Upper lobe of left lung (tissue), 6 donors: ENCODE data around the gene PCLAF. TPM values are rescaled to one million over a fixed set of nuclear protein-coding genes. Genes with fewer than 3 reads are reported as not detected.
"Not testable (repeated sequence)": the region's sequence is repeated elsewhere in the genome, so short reads cannot be mapped to it uniquely, and the experiment has no call there.

Experiments
- ATAC-seq, 2 donors: fragments of 200-7000 bp; cut with Tn5 transposase; one replicate each; pipeline ENCODE4 v1.9.1; 2022; ENCODE audit warnings: mild to moderate bottlenecking in 2 of 2, moderate library complexity in 2 of 2; ENCODE audit not compliant: low FRiP score in 2 of 2
- DNase-seq, 2 donors: peaks; one replicate each; pipeline ENCODE4 v3.0.0-alpha.2; 2019 to 2020
- H3K27ac ChIP-seq, 4 donors: fragments of 200-600 bp; sonication (generic); one replicate each; pipeline ENCODE4 v1.5.1; 2016 to 2019
- H3K27me3 ChIP-seq, 4 donors: fragments of 200-600 bp; sonication (generic); one replicate each; pipeline ENCODE4 v1.5.1; 2017 to 2019
- H3K36me3 ChIP-seq, 4 donors: fragments of 200-600 bp; sonication (generic); one replicate each; pipeline ENCODE4 v1.5.1; 2016 to 2019
- H3K4me1 ChIP-seq, 4 donors: fragments of 200-600 bp; sonication (generic); one replicate each; pipeline ENCODE4 v1.5.1; 2018 to 2019
- H3K4me3 ChIP-seq, 4 donors: fragments of 200-600 bp; sonication (generic); one replicate each; pipeline ENCODE4 v1.5.1; 2017 to 2019; ENCODE audit warnings: mild to moderate bottlenecking in 2 of 4, moderate library complexity in 1 of 4
- H3K9me3 ChIP-seq, 4 donors: fragments of 200-600 bp; sonication (generic); one replicate each; pipeline ENCODE4 v1.5.1; 2018 to 2019
- EP300 ChIP-seq, 4 donors: sonication (generic); formaldehyde crosslinking; IDR thresholded peaks; one replicate each; pipeline ENCODE4 v1.5.1; 2017; ENCODE audit warnings: antibody characterized with exemption in 4 of 4, control low read depth in 2 of 4
- POLR2A ChIP-seq, 4 donors: fragments of 450-650 bp; IDR thresholded peaks; one replicate each; pipeline ENCODE4 v1.5.1; 2016 to 2017; ENCODE audit warnings: antibody characterized with exemption in 4 of 4, mild to moderate bottlenecking in 2 of 4
- POLR2AphosphoS5 ChIP-seq, 2 donors: sonication (generic); formaldehyde crosslinking; IDR thresholded peaks; one replicate each; pipeline ENCODE4 v1.5.1; 2017; ENCODE audit warnings: antibody characterized with exemption in 2 of 2
- WGBS, 2 donors: methylation state at CpG; one replicate each; pipeline ENCODE4 v1.1.5; 2017 to 2018; 5-methylcytosine and 5-hydroxymethylcytosine counted together
- total RNA-seq, 6 donors: library from RNA; depleted of rRNA in 4 of 6; stranded (reverse); fragments of >200 nt in 4 of 6; gene quantifications; one replicate each; pipeline versions ENCODE4 v1.1.0 to v1.2.1, GENCODE V29; 2016 to 2021
- TF ChIP-seq, protein P1 (sequence below), 6 experiments: fragments of 450-650 bp in 4 of 6; fragments of 200-600 bp in 2 of 6; sonication (generic) in 2 of 6; IDR thresholded peaks; one replicate each; pipeline ENCODE4 v1.5.1; 2016 to 2019; ENCODE audit warnings: antibody characterized with exemption in 6 of 6
- donor health status: DM: no; HTN: no; CAD: no; lungs with moderate emphysema.
- donor health status: DM: no; HTN: yes; CAD: no; lungs with severe emphysema.

The PCLAF gene
- total RNA-seq, 6 donors from 2014 or later, result 1.6 to 3.6 (median 2.0) TPM; not detected in 2

DNA sequence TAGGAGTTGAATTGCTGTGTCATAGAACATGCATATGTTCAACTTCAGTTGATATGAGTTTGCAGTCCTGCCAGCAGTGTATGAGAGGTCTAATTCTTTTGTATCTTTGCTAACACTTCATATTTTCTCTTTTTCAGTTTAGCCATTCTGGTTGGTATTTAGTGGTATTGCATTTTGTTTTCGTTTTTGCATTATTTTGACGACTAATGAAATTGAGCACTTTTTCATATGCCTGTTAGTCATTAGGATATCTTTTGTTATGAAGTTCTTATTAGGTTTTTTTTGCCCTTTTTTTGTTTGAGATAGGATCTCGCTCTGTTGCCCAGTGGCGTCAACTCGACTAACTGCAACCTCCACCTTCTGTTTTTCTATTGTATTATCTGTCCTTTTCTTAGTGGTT is 15.5 kb upstream of the PCLAF start:
- DNase-seq (no peak), ATAC-seq (no peak)
- TF ChIP-seq POLR2AphosphoS5 (IDR thresholded peaks at IDR 0.05) (no peak), EP300 (IDR thresholded peaks at IDR 0.05) (no peak), POLR2A (IDR thresholded peaks at IDR 0.05) (no peak)
- TF ChIP-seq, protein P1, sequence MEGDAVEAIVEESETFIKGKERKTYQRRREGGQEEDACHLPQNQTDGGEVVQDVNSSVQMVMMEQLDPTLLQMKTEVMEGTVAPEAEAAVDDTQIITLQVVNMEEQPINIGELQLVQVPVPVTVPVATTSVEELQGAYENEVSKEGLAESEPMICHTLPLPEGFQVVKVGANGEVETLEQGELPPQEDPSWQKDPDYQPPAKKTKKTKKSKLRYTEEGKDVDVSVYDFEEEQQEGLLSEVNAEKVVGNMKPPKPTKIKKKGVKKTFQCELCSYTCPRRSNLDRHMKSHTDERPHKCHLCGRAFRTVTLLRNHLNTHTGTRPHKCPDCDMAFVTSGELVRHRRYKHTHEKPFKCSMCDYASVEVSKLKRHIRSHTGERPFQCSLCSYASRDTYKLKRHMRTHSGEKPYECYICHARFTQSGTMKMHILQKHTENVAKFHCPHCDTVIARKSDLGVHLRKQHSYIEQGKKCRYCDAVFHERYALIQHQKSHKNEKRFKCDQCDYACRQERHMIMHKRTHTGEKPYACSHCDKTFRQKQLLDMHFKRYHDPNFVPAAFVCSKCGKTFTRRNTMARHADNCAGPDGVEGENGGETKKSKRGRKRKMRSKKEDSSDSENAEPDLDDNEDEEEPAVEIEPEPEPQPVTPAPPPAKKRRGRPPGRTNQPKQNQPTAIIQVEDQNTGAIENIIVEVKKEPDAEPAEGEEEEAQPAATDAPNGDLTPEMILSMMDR (IDR thresholded peaks at IDR 0.05), result no peak
- peaks cover 37 to 83% (median 58%) of the 10 kb centered on the region in 4 donors for H3K36me3 ChIP-seq
- no peaks in the 10 kb centered on the region for H3K27me3 ChIP-seq
- H3K4me3 ChIP-seq, result no peak overlapping the region
- 95 to 96% methylated on average over 5 of the region's 5 CpGs for WGBS, 2 donors
- no peaks in the 10 kb centered on the region for H3K4me1 ChIP-seq
- H3K9me3 ChIP-seq, result no peaks in the 10 kb centered on the region
- no peak overlapping the region for H3K27ac ChIP-seq

DNA sequence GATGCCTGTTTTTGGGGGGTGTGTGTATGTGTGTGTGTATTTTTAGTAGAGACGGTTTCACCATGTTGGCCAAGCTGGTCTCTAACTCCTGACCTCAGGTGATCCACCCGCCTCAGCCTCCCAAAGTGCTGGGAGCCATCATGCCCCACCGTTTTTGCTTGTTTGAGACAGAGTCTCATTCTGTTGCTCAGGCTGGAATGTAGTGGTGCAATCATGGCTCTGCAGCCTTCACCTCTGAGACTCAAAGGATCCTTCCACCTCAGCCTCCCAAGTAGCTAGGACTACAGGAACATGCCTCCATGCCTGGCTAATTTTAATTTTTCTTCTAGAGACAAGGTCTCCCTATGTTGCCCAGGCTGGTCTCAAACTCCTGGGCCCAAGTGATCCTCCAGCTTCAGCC is 11.2 kb upstream of the PCLAF start:
- H3K27ac ChIP-seq, DNase-seq, H3K27me3 ChIP-seq, ATAC-seq, H3K4me3 ChIP-seq, H3K9me3 ChIP-seq: not testable (repeated sequence)
- Histone ChIP-seq H3K36me3 (peaks cover 16 to 40% (median 28%) of the 10 kb centered on the region in 4 donors), H3K4me1 (peaks cover 11 to 14% (median 13%) of the 10 kb centered on the region in 4 donors)
- 86 to 94% methylated on average over 3 of the region's 3 CpGs for WGBS, 2 donors

DNA sequence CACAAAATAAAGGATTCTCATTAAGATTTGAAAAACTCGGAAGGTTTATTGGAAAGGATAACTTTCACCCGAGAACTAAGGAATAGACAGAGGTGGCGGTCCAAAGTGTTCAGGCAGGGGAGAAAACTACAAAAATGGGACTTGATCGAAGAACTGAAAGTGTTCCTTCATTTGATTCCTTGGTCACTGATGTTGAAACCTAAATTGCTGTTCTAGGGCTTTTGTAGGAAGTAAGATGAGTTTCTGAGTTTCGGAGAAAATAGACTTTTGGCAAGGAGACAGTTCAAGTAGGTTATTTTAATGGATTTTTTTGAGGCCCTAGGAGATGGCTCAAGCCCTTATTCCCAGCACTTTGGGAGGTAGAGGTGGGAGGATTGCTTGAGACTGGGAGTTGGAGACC is 7.8 kb upstream of the PCLAF start:
- TF ChIP-seq EP300 (IDR thresholded peaks at IDR 0.05) (no peak), POLR2A (IDR thresholded peaks at IDR 0.05) (no peak), POLR2AphosphoS5 (IDR thresholded peaks at IDR 0.05) (no peak)
- TF ChIP-seq, protein P1 (IDR thresholded peaks at IDR 0.05), result no peak
- ATAC-seq (no peak), DNase-seq (no peak)
- 82% methylated on average over 5 of the region's 5 CpGs for WGBS, 2 donors
- Histone ChIP-seq H3K27ac (no peak overlapping the region), H3K27me3 (no peaks in the 10 kb centered on the region), H3K9me3 (no peaks in the 10 kb centered on the region), H3K36me3 (peaks cover 0 to 6% (median under 1%) of the 10 kb centered on the region in 4 donors), H3K4me3 (peak overlapping the region in 2 of 4 donors; percentile 63 to 91), H3K4me1 (peaks cover 11 to 19% (median 13%) of the 10 kb centered on the region in 4 donors)

DNA sequence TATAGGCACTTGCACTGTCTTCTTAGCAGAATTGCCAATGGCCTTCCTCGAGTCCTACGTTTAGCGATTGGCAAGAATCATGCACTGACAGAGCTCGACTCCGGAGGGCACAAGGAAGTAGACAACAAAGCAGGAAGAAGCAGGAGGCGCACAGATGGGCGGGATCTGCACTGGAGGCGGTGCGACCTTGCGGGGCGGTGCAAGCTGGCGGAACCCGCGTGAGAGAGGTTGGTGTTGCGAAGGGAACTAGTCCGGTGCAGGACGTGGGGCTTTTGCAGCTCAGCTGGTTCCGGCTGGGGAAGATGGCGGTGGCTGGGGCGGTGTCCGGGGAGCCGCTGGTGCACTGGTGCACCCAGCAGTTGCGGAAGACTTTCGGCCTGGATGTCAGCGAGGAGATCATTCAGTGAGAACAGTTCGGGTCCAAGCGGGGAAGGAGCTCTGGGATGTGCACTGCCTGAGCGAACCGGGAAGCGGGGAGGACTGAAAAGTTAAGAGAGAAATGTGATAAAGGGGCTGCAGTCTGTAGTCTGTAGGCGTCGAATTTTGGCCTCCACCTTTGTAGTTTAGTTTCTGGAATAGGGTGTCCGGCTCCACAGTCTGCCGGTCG is 6.4 kb upstream of the PCLAF start, which contains the start of gene TRIP4:
Gene TRIP4 (plus strand): TSS at position 275 of the 607 bp plus-strand sequence. CDS start 28 bp downstream, at position 303.
- H3K36me3 ChIP-seq, result no peaks in the 10 kb centered on the region
- peak; percentile 100 for ATAC-seq
- H3K27me3 ChIP-seq, result no peaks in the 10 kb centered on the region
- H3K4me1 ChIP-seq, result peaks cover 11 to 19% (median 13%) of the 10 kb centered on the region in 4 donors
- H3K4me3 ChIP-seq, result peak within 1 kb of the TSS; percentile 63 to 91 (median 68)
- TF ChIP-seq, protein P1 (IDR thresholded peaks at IDR 0.05), result peak in 3 of 6 experiments; percentile 14 to 32 (median 25)
- TF ChIP-seq POLR2AphosphoS5 (IDR thresholded peaks at IDR 0.05) (peak; percentile 93 to 94), POLR2A (IDR thresholded peaks at IDR 0.05) (peak in 3 of 4 donors; percentile 55 to 83 (median 56)), EP300 (IDR thresholded peaks at IDR 0.05) (peak in 1 of 4 donors; percentile 57)
- no peaks in the 10 kb centered on the region for H3K9me3 ChIP-seq
- 1 to 2% methylated on average over 20 to 35 of the region's 35 CpGs for WGBS, 2 donors
- DNase-seq, result peak; percentile 96 to 99
- peak within 1 kb of the TSS; percentile 78 to 86 (median 83) for H3K27ac ChIP-seq

DNA sequence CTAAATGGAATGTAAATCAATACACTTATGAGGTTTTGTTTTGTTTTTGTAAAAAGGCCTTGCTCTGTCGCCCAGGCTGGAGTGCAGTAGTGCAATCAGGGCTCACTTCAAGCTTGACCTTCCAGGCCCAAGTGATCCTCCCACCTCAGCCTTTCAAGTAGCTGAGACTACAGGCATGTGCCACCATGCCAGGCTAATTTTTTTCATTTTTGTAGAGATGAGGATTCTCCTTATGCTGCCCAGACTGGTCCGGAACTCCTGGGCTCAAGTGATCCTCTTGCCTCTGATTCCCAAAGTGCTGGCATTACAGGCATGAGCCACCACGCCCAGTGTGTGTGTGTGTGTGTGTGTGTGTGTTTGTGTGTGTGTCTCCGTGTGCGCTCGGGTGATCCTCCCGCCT is 5.0 kb upstream of the PCLAF start:
- 92 to 96% methylated on average over 7 of the region's 7 CpGs for WGBS, 2 donors
- Histone ChIP-seq H3K36me3 (no peaks in the 10 kb centered on the region), H3K4me3 (no peak overlapping the region), H3K9me3 (no peaks in the 10 kb centered on the region), H3K27me3 (no peaks in the 10 kb centered on the region), H3K27ac (no peak overlapping the region), H3K4me1 (peaks cover 11 to 23% (median 16%) of the 10 kb centered on the region in 4 donors)
- ATAC-seq (no peak), DNase-seq (no peak)
- TF ChIP-seq EP300 (IDR thresholded peaks at IDR 0.05) (no peak), POLR2AphosphoS5 (IDR thresholded peaks at IDR 0.05) (no peak), POLR2A (IDR thresholded peaks at IDR 0.05) (no peak)
- TF ChIP-seq, protein P1 (IDR thresholded peaks at IDR 0.05), result no peak
